Right lobe of liver (tissue), 4 donors: ENCODE results near the gene ACOX1.

ENCODE experiments used
- CTCF ChIP-seq, 4 donors: fragments of 200-600 bp in 3 of 4; fragments of 450-650 bp in 1 of 4; IDR thresholded peaks; one replicate each; pipeline versions ENCODE4 v1.5.1 to v1.8.0; 2016 to 2022; ENCODE audit warnings: antibody characterized with exemption in 4 of 4, mild to moderate bottlenecking in 2 of 4
- POLR2A ChIP-seq: fragments of 450-650 bp; IDR thresholded peaks from one replicate; pipeline ENCODE4 v1.6.1; 2017; ENCODE audit warnings: antibody characterized with exemption, mild to moderate bottlenecking
- donor health status: DM: no; HTN: no; CAD: no.
- donor health status: DM: no; HTN: no; CAD: no.
- donor health status: DM: no; HTN: yes; CAD: no.

- TF ChIP-seq CTCF (IDR thresholded peaks at IDR 0.05) (no peak), POLR2A (no peak)
Observed at GRCh38 chr17:75932852-75933251, 46.1 kb downstream of the ACOX1 start.
